Measurements from ENCODE around the gene CHI3L1.

Gene CHI3L1

DNA sequence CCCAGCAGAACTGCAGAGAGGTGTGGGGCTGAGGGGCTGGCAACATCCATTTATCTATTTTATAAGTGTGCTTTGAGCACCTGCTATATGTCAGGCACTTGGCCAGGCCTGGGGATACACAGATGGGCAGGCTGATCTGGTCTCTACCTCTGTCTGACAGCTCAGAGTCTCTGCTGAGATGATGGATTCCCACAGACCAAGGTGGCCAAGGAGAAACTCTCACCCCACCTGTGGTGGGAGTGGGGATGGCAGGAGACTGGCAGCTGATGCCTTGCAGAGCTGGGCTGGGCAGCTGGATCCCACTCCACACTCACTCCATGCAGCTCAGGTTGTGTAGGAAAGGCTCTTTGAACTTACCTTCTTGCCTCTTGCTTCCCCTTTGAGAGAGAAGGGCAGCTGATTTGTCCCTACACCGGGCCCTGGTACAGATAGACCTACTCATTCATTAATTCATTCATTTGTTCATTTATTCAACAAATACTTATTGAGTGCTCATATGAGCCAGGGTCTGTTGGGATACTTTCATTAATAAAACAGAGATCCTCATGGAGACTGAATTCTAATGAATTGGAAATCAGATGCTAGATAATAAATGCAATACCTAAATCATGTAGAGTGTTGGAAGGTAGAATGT is 50.0 kb downstream of the CHI3L1 start:
- no peak overlapping the region for H3K27ac ChIP-seq (ENCODE audit: low read length)
- no peaks in the 10 kb centered on the region for H3K4me1 ChIP-seq (ENCODE audit: control insufficient read depth in 1 of 2, insufficient read depth in 2 of 2, low read length in 2 of 2)
- no peaks in the 10 kb centered on the region for H3K9me3 ChIP-seq (ENCODE audit: control insufficient read depth in 1 of 2, low read length in 2 of 2)
- H3K36me3 ChIP-seq (ENCODE audit: control insufficient read depth in 1 of 2, insufficient read depth in 2 of 2, low read length in 2 of 2): no peaks in the 10 kb centered on the region
- H3K27me3 ChIP-seq (ENCODE audit: low read depth, low read length): no peaks in the 10 kb centered on the region
- no peak overlapping the region for H3K4me3 ChIP-seq (ENCODE audit: low read depth in 1 of 2, low read length in 2 of 2)

DNA sequence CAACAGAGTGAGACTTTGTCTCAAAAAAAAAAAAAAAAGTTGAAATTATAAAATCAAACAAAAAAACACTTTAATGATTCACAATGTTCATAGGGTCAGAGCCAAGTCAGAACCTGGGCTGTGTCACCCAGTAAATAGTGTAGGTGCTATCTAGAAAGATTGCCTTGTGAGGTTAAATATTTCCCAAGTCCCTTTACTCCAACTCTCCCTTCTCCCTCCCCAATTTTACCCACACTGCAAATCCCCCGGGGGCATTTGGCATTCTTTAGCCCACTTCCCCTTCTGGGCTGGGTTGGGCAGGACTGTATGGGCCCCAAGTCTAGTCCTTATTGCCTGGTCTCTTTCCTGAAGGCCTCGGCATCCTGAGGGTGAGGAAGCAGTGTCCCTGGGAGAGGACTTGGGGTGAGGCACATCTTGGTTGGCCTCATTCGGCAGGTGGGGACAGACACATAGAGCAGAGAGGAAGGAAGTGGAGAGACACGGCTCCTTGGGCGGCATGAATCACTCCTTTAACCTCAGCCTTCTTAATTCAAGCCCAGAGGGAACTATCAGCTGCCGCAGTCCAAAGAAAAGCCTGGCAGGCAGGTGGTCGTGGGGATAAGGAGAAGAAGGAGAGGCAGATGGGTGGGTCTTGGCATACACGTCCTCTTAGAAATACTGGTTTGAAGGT is 50.7 kb downstream of the CHI3L1 start:
- no peaks in the 10 kb centered on the region for H3K4me1 ChIP-seq (ENCODE audit: control insufficient read depth in 1 of 2, insufficient read depth in 2 of 2, low read length in 2 of 2)

DNA sequence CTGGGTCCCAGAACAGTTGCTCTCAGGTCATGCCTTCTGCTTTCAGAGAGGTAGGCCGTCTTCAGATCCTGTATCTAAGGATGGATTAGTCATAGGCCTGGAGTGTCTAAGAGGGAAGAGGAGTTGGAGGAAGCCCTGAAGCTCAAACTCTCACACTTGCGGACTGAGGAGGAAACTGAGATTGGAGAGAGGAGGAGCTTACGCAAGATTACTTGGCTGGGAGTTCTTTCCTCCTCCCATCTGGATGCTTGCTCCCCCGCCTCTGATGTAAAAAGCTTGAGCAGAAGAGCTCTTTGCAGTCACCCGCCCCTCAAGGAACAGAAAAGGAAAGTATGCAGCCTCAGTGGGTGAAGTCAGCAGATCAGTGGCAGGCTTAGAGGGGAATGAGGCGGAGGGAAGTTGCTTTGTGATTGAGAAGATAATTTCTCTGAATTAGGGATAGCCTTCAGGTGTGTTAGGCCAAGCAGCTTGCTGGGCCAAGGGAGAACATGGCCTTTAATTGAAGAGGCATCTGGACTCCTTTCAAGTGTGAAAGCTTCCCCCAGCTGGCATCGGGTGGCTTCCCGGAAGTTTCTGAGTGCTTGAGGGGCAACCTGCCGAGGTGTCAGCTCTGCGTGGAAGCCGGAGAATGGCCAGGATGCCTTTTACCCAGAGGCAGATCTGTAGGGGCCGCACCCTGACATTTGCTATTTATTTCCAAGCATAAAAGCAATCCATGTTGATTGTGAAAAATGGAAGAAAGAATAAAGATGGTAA is 52.4 kb downstream of the CHI3L1 start:
- Histone ChIP-seq H3K27me3 (ENCODE audit: low read depth, low read length) (no peaks in the 10 kb centered on the region), H3K9me3 (ENCODE audit: control insufficient read depth in 1 of 2, low read length in 2 of 2) (no peaks in the 10 kb centered on the region), H3K27ac (ENCODE audit: low read length) (no peak overlapping the region)

More for the DNA sequence above, 50.7 kb downstream of the CHI3L1 start:
- no peaks in the 10 kb centered on the region for H3K27me3 ChIP-seq (ENCODE audit: low read depth, low read length)
- no peaks in the 10 kb centered on the region for H3K9me3 ChIP-seq (ENCODE audit: control insufficient read depth in 1 of 2, low read length in 2 of 2)
- no peak overlapping the region for H3K4me3 ChIP-seq (ENCODE audit: low read depth in 1 of 2, low read length in 2 of 2)
- H3K36me3 ChIP-seq (ENCODE audit: control insufficient read depth in 1 of 2, insufficient read depth in 2 of 2, low read length in 2 of 2): no peaks in the 10 kb centered on the region
- H3K27ac ChIP-seq (ENCODE audit: low read length): no peak overlapping the region

DNA sequence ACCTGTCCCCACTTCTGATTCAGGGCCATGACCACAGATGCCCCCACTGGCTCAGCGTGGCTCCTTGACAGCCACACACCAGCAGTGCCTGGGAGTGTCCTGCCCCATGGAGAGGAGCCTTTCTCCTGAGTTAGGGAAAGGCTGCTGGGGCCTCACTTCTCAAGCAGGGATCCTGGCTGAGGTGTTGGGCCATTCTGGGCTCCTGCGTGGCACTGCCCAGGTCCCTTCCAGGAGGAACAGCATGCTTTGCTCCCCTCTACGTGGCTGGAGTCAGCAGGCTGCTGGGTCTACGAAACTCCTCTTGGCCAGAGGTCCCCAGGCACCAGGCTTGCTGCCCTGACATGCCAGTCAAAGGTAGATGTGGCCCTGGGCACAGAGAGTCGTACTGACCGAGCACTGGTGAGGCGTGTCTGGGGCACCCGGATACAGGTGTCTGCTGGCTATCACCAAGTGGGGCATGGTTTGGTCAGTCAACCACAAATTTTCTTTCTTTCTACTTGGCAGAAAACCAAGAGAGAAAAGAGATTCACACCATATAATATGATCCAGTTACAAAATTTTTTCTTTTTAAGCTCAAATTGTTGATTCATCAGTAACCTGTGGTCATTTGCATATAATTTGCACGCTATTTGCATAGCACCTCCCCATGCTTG is 54.8 kb downstream of the CHI3L1 start:
- Histone ChIP-seq H3K36me3 (ENCODE audit: control insufficient read depth in 1 of 2, insufficient read depth in 2 of 2, low read length in 2 of 2) (no peaks in the 10 kb centered on the region), H3K4me1 (ENCODE audit: control insufficient read depth in 1 of 2, insufficient read depth in 2 of 2, low read length in 2 of 2) (peaks cover 4 to 28% of the 10 kb centered on the region in 2 donors), H3K27me3 (ENCODE audit: low read depth, low read length) (no peaks in the 10 kb centered on the region), H3K4me3 (ENCODE audit: low read depth in 1 of 2, low read length in 2 of 2) (no peak overlapping the region), H3K27ac (ENCODE audit: low read length) (no peak overlapping the region), H3K9me3 (ENCODE audit: control insufficient read depth in 1 of 2, low read length in 2 of 2) (no peaks in the 10 kb centered on the region)

More for the DNA sequence above, 52.4 kb downstream of the CHI3L1 start:
- Histone ChIP-seq H3K4me1 (ENCODE audit: control insufficient read depth in 1 of 2, insufficient read depth in 2 of 2, low read length in 2 of 2) (peaks cover 0 to 9% of the 10 kb centered on the region in 2 donors), H3K4me3 (ENCODE audit: low read depth in 1 of 2, low read length in 2 of 2) (no peak overlapping the region), H3K36me3 (ENCODE audit: control insufficient read depth in 1 of 2, insufficient read depth in 2 of 2, low read length in 2 of 2) (no peaks in the 10 kb centered on the region)

DNA sequence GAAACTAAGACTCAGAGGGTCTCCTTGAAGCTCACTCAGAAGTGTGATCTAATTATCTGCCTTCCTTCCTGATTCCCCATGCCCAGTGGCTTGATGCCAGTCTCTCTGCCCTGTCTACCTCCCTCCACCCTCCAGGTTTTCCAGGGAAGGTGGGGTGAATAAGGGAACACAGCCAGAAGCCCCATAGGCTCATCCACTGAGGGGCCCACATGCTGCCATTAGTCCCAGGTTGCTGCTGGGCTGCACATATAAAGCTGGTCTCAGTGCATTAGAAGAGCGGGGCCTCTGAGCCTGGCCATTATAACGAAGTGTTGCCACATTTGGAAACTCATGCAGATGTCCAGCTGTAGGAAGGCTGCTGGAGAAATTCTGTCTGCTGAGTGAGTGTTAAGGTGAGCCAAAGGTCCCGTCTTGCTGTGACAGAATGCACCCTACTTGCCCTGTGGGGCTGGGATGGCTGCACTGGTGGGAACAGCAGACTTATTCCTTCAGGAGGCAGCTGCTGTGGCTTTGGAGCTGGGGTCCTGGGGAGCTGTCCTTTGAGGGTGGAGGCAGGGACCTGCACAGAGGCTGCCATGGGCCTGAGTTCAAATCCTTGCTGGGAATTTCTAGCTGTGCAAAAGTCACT is 56.0 kb downstream of the CHI3L1 start:
- H3K27me3 ChIP-seq (ENCODE audit: low read depth, low read length): no peaks in the 10 kb centered on the region
- H3K4me1 ChIP-seq (ENCODE audit: control insufficient read depth in 1 of 2, insufficient read depth in 2 of 2, low read length in 2 of 2): peaks cover 4 to 39% of the 10 kb centered on the region in 2 donors
- H3K27ac ChIP-seq (ENCODE audit: low read length): no peak overlapping the region
- no peak overlapping the region for H3K4me3 ChIP-seq (ENCODE audit: low read depth in 1 of 2, low read length in 2 of 2)
- no peaks in the 10 kb centered on the region for H3K9me3 ChIP-seq (ENCODE audit: control insufficient read depth in 1 of 2, low read length in 2 of 2)
- no peaks in the 10 kb centered on the region for H3K36me3 ChIP-seq (ENCODE audit: control insufficient read depth in 1 of 2, insufficient read depth in 2 of 2, low read length in 2 of 2)

DNA sequence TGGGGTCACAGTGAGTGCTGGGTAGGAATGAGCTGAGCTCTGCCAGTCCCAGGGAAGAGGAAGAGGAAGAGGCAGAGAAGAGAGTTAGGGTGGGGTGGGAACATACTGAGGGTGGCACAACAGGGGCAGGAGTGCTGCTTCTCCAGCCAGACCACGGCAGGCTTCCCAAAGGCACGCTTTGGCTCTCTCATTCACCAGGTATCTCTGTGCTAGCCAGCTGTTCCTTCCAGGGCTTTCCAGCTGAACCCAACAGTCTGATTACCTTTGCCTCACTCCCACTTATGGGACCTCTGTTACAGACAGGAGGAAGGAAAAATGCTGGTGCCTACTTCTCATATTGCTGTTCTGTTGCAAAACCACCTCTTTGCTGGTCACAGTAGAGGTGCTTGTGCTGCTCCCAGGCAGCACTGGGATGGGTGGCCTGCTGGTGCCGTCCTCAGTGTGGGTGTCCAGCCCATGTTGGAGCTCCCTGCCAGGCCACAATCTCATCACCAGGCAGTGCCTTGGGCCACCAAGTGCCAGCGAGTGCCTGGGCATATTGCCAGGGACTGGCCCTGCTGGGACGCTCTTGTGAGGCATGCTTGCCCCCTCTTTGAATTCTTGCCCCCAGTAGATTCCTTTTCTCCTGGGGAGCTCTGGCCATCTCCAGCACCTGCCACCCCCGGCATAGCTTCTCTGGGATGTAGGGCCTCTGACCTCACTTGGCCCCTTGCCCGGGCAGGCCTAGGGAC is 56.8 kb downstream of the CHI3L1 start:
- no peaks in the 10 kb centered on the region for H3K27me3 ChIP-seq (ENCODE audit: low read depth, low read length)
- H3K4me1 ChIP-seq (ENCODE audit: control insufficient read depth in 1 of 2, insufficient read depth in 2 of 2, low read length in 2 of 2): peaks cover 4 to 39% of the 10 kb centered on the region in 2 donors
- H3K4me3 ChIP-seq (ENCODE audit: low read depth in 1 of 2, low read length in 2 of 2): no peak overlapping the region
- no peaks in the 10 kb centered on the region for H3K9me3 ChIP-seq (ENCODE audit: control insufficient read depth in 1 of 2, low read length in 2 of 2)
- no peaks in the 10 kb centered on the region for H3K36me3 ChIP-seq (ENCODE audit: control insufficient read depth in 1 of 2, insufficient read depth in 2 of 2, low read length in 2 of 2)
- no peak overlapping the region for H3K27ac ChIP-seq (ENCODE audit: low read length)

Measured in muscle layer of duodenum (tissue), 2 donors.